NB4 (cell line): ENCODE results near the gene RAB15.

Experiments
- CTCF ChIP-seq: IDR thresholded peaks from one replicate; pipeline ENCODE4 v1.5.1; 2012; ENCODE audit warnings: low read depth, low read length
- MAX ChIP-seq: IDR thresholded peaks from 2 replicates; pipeline ENCODE4 v1.6.1; 2011; ENCODE audit warnings: low read depth, low read length
- POLR2A ChIP-seq: IDR thresholded peaks from 2 replicates; pipeline ENCODE4 v1.6.1; 2011; ENCODE audit warnings: mild to moderate bottlenecking; ENCODE audit not compliant: insufficient read length; ENCODE audit errors: extremely low read depth

GRCh38 chr14:64997108-64997794, 25.1 kb upstream of the RAB15 start:
- TF ChIP-seq MAX (no peak), CTCF (no peak), POLR2A (no peak)
